NT2/D1 (cell line): ENCODE results near the gene MROH2B.

Experiments
- YY1 ChIP-seq: IDR thresholded peaks from 2 replicates; pipeline ENCODE4 v1.6.1; 2011; ENCODE audit not compliant: insufficient read length, insufficient read depth
- ZNF274 ChIP-seq: IDR thresholded peaks from 2 replicates; pipeline ENCODE4 v1.6.1; 2011; ENCODE audit warnings: mild to moderate bottlenecking, low read depth, low read length

DNA sequence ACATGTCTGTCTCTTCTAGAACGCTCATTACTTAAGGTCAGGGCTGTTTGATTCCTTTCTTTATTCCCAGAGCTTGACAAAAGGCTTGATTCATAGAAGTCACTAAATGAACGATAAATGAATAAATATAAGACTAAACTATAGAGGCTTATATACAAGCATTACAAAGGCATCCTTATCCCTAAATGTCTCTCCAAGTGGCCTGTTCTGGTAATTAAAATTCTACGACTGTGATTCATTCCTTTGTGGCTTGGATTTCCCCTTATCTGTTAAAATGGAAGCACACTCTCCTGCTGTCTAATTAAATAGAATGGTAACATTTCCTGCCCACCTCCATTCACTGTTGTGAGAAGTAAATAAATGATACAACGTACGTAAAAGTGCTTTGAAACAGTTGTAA lies 112.3 kb downstream of the MROH2B start:
- no peak for TF ChIP-seq YY1
- TF ChIP-seq ZNF274 = no peak
